ENCODE measurements around the gene HOXB8.

HOXB8 gene

DNA sequence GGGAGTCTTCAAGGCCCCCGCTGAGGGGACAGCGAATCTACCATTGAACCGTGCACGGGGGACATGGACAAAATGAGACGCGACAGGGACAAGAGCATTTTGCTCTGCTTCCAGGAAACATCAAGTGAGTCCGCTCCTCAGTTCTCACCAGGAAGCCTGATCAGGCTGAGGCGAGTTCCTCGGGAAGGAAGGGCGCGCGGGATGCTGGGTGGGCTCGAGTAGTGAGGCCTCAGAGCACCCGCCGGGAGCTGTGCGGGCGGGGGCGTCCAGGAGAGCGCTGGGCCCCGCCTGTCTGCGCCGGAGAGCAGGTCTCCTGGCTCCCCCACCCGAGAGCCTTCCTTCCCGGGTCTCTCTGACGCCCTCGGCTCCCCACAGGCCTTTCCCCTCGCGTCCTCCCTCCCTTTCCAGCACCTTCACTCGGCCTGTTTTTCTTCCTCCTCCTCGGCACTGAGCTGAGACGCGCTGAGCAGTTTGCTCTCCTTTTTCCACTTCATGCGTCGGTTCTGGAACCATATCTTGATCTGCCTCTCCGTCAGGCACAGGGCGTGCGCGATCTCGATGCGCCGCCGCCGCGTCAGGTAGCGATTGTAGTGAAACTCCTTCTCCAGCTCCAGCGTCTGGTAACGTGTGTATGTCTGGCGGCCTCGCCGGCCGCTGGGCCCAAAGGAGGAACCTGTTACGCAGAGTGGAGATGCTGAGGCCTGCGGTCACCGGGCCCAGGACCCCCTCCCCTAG lies 18.9 kb downstream of the HOXB8 start:
- no peak for DNase-seq (ENCODE audit: low spot score)

DNA sequence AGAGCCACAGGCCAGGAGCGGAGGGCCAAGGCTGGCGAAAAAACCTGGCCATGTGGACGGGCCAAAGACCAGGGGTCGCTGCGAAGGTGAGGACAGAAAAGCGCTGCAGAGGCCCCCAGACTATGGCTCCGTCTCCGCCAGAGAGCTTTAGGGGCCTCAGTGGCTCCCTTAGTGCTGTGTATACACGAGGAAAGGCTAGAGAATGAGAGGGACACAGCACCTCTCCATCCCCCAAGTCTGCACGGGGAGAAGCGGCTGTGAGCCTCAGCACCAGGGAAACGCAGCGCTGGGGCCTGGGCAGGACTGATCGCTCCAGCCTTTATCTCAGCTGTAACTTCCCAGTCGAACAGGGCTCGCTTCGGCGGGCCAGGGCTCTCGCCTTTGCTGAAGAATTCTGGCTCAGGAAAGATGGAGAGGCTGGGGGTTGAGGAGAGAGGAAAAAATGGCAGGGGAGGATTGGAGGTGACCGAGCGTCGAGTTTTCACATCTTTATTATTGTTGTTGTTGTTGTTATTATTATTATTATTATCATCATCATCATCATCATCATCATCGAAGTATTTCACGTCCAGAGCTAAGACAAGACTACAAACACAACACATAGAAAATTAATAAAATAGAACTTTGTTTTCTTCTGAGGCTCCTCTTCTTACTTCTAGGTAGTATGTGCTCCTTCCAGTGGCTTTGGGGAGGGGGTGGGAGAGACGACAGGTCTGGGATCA lies 19.7 kb downstream of the HOXB8 start:
- DNase-seq (ENCODE audit: low spot score): no peak

DNA sequence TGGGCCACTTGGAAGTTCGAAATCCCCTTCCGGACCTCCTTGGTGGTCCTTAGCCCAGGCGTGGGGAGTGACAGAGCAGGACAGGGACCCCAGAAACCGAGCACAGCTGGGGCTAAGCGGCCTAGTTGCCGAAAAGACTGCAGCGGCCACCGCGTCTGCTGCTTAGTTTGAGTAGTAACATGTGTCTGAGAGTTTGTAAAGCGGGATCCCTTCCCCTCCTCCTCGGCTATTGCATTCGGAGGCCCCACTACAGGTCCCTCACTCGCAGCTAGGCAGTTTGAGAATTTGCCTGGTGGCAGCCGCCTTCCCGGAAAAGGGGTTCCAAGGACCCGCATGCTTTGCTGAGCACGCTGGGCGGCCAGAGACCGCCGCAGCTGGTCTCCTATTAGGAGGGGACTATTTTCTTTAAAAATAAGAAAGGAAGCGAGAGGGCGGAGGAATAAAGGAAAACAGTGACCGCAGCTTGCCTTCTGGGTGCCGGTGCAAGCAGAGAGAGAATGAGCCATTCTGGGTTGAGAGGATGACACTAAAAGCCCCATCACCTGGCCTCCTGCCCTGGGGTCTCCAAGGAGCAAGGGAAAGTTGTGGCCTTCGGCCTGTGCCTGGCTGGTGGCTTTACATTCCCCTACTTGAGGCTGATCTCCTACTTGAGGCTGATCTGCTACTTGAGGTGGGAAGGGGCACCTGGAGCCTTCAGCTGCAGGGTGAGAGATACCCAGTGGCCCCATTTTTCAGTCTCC lies 20.4 kb downstream of the HOXB8 start:
- no peak for DNase-seq (ENCODE audit: low spot score)

DNA sequence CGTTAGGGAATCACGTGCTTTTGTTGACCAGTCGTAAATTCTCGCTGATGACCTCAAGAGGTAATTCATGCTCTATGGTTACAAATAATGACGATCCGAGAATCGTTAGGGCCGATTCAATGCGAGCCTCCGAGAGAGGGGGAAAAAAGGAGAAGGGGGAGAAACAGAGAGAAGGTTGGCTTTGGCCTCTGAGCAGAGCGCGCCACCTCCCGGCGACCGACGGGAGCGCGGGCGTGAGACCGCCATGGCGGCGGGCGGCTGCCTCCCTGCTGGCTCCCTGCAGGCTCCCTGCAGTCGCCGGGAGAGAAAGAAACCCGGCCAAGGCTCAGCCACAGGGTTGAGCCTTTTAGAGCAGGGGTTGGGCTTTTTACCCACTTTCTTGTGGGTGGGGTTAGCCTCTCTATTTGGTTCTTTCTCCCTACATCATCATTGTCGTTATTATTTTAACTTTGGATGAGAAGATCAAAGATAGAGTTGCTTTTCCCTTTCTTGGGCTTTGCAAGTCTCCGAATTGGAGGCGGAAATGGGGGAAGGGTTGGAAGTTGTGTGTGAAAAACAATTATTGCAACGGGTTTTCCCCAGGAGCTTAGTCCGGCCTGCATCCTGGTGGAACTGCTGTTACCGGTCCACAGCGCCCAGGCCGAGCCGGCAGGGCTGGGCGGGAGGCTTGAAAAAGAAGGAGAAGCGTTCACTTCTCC lies 21.1 kb downstream of the HOXB8 start:
- peak; percentile 96 for DNase-seq (ENCODE audit: low spot score)

DNA sequence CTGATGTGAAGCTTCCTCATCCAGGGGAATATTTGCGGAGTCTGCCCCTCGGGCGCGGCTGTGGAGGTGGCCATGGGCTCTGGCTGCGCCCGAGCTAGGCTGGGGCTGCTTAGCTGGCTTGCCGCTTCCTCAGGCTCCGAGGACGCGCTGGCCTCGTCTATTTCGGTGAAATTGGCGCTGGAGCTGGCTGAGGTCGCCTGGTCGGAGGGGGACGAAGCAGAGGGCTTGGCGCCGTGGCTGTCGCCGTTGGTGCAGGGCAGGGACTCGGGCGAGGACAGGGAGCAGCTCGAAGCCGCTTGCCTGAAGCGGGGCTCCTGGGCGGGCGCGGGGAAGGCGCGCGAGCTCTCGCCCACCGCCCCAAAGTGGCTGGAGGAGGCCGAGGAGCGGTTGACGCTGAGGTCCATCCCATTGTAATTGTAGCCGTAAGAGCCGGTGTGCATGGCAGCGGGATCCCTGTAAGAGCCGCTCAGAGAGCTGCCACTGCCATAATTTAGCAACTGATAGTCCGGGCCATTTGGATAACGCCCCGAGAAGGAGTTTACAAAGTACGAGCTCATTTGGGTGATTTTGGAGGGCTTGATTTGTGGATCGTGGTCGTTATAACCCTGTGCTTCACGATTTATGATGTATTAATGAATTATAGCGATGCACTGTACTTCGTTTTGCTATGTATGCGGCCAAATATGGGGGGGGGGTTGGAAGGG lies 21.8 kb downstream of the HOXB8 start, which contains the start of gene HOXB5:
Gene HOXB5 (minus strand): TSS at position 654 of the 704 bp plus-strand sequence. CDS start 97 bp downstream, at position 557.
- DNase-seq (ENCODE audit: low spot score): no peak

DNA sequence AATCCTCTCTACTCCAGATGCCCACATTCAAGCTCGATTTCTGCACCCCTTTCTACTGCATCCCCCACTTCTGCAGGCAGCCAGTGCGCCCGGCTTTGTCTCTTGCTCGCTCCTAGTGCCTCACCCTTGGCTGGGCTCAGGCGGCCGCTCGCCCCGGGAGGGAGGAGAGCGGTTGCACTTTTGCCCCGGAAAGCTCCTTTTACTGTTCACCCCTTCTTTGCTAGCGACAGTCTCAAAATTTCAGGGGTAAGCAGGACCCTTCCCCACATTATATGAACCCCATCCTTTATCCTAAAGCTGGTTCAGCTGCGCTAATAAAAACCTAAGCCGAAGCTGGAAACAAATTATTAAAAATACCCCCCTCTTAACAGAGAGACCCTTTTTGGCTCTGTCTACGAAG lies 22.5 kb downstream of the HOXB8 start:
- DNase-seq (ENCODE audit: low spot score): no peak

DNA sequence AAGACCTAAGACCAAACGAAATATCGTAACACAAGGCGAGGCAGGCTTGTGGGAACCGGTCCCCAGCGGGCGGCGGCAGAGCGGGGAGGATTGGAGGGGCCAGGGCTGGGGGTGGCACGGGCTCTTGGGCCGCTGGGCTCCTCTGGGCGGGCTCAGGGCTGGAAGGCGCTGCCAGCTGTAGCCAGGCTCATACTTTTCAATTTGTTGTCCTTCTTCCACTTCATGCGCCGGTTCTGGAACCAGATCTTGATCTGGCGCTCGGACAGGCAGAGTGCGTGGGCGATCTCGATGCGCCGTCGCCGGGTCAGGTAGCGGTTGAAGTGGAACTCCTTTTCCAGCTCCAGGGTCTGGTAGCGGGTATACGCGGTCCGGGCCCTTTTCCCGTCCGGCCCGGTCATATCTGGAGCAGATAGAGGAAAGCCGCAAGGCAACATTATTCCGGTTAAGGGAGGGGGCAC lies 23.0 kb downstream of the HOXB8 start:
- DNase-seq (ENCODE audit: low spot score): no peak

DNA sequence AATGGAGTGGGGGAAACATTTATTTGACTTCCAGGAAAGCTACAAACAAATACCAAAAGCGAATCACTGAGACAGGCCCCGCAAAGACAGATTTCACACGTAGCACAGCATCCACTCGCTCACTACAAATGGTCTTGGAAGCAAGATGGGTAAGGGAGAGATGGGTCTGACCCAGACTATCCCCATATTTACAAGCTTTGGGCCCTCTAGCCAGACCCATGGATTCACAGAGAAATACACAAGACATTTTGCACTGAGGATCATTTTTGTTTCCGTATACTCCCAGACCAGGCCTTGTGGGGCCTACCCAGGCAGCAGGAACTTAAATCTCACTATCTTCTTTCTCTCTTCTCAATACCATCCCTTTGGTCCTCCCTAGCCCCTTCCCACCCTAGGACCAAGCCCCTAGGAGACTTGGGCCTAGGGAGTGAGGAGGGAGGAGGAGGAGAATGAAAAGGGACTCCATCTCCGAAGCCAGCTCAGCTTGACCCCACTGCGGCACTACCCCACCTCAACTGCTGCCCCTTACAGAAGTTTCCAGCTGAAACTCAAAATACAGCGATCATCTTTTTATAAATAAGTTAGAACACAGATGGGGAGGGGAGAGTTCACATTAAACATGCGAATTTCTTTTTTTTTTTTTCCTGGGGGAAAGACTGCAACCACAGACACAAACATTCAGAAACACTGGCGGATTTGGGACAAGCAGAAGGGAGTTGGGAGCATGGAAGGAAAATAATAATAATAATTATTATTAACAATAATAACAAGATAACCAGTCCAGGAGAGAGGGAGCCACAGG lies 23.6 kb downstream of the HOXB8 start:
- no peak for DNase-seq (ENCODE audit: low spot score)

DNA sequence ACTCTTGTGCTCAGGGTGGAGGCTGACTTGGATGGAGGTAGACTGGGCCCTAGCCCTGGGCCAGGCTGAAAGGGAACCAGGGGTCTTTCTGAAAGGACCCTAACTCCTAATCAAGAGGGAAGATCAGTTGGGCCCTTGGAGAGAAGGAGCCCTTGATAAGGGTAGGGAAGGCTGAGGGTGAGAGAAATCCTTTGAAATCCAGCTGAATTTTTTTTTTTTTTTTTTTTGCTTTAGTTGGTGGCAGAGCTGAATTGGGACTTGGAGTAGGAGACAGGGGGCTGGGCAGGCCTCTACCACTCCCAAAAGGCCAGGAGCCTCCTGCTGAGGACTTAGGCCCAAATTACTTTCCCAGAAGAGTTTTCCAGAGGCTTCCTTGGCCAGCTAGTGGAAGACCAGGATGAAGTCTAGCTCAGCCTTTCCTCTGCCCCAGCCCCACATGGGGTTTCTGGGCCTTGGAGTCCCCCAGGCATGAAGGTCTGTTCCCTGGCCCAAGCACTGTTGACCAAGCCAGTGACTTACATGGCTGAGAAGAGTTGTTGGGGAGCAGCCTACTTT lies 24.4 kb downstream of the HOXB8 start:
- no peak for DNase-seq (ENCODE audit: low spot score)

DNA sequence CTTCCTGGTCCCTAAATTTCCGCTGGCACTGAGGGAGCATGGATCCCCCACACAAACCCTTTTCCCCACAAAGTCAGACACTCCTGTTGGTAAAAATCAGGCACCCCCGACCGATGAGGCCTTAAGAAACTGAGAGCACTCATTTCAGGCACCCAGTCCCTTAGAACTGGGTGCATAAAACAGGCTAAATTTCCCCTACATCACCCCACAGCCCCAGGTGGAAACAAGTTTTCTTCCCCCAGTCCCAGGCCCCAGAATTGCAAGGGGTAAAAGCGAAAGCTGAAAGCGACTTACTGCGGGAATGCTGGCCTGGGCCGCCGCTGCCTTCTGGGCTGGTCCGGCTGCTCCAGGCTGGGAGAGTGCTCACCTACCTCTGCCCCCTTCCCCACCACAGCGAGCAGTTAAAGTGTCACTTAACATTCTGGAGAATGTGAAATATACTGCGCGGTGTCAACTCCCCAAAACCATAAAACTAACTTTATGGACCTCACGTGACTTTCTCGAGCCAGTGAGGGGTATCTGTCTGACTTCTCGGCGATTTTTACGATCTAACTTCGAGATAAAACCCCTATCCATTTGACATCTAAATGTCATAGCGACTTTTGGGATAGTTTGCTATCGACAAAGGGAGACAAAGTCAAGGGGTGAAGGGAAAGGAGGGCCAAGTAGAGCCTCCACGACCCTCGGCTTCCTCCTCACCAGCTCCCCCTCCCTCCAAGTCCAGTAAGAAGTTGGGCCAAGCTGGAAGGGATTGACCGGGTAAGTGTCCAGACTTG lies 25.1 kb downstream of the HOXB8 start, which contains the start of gene HOXB3:
Gene HOXB3 (minus strand): TSS at position 411 of the 776 bp plus-strand sequence. CDS start 37,767 bp downstream, outside the sequence.
- no peak for DNase-seq (ENCODE audit: low spot score)

DNA sequence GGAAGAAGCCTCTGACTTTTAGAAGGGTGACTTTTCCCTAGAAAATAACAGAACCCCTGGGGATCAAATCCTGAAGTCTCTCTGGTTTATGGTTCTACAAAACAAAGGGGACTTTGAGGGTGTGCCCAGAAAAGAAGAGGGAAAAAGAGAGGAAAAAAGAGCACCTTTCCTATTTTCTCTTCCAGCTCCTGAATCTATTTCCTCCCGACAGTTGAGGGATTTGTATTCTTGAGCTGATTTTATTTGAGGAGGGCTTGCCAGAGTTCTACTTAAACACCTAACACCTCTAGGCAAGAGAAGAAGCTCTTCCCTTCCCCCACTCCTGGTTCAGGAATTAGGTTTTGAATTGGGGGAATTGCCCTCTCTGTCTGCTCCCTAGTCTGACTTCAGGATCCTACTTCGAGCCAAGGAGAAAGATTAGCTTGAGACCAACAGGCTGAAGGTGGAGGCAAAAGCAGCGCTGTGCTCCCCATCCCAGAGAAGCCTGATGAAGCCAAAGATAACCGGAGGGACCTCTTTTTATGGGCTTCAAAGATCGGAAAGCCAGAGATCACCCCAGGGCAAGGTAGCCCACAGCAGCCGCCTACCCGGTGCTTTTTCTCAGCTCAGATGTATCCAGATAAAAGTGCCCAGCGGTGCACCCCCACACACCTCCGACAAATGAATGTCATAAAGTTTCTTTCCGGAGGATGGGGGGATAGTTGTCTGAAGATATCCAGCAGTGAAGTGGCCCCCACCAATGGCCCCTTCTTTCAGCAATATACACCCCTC lies 25.8 kb downstream of the HOXB8 start:
- no peak for DNase-seq (ENCODE audit: low spot score)

DNA sequence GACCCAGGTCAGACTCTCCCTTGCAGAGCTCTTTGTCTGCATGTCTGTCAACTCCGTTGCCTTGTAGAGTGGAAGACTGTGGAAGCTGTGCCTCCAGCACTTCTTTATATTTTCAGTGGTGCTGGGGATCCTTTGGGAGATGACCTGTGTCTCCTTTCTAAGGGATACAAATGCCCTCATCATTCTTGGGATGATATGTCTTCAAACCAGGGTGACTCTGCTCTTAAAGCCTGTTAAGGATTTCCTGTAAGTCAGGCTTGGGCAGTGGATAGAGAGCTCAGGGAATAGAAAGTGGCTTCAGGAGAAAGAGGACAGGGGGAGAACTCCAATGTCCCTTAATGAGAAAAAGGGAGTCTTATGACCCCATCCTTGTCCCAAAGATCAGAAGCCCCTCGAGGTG lies 26.6 kb downstream of the HOXB8 start:
- DNase-seq (ENCODE audit: low spot score): no peak

DNA sequence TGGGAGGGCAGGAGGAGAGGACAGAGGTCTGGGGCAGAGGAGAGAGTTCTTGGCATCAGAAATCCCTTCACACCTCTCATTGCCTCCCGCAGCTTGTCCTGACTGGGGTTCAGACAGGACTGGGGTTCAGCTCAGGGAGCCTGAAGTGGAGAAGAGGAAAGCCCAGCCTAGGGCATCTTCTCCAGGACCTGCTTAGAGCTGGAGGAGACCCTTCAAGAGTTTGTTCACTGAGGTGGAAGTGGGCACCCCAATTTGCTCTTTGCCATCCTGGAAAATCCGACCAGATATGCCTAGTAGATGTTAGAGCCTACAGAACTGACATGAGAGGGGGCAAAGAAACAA lies 27.0 kb downstream of the HOXB8 start:
- no peak for DNase-seq (ENCODE audit: low spot score)

DNA sequence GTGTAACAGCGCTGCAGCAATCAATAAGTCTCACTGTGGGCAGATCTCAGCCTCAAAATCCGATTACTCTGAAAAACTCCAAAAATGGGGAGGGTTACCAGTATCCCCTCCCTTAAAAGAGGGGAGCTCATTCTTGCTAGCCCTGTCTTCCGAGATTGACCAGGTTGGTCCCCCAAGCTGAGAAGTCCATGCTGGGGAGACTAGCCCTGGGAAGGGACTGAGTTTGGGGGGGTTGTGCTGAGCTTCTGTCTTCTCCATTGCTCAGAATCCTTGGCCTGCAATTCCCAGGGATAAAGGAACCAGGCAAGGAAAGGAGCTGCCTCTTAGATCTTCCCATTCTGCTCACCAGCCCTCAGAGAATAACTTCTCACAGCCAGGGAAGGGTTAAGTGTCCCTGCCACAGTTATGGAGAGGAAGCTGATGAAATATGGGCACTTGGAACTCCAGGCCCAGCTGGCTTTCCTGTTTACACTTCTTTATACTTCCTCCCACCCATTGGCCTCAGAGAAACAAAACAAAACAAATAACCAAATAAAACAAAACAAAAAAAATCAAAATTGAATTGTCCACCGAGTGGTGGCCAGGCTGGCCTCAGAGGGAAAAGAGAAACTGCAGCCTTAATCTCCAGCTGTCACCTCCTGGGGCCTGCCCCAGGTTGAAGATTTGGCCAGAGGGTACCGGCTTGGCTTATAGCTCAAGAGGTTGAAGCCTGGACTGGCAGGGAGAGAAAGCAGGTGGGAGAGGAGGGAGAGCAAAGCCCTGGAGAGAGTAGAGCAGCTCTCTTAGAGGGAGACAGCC lies 27.6 kb downstream of the HOXB8 start:
- DNase-seq (ENCODE audit: low spot score): no peak

DNA sequence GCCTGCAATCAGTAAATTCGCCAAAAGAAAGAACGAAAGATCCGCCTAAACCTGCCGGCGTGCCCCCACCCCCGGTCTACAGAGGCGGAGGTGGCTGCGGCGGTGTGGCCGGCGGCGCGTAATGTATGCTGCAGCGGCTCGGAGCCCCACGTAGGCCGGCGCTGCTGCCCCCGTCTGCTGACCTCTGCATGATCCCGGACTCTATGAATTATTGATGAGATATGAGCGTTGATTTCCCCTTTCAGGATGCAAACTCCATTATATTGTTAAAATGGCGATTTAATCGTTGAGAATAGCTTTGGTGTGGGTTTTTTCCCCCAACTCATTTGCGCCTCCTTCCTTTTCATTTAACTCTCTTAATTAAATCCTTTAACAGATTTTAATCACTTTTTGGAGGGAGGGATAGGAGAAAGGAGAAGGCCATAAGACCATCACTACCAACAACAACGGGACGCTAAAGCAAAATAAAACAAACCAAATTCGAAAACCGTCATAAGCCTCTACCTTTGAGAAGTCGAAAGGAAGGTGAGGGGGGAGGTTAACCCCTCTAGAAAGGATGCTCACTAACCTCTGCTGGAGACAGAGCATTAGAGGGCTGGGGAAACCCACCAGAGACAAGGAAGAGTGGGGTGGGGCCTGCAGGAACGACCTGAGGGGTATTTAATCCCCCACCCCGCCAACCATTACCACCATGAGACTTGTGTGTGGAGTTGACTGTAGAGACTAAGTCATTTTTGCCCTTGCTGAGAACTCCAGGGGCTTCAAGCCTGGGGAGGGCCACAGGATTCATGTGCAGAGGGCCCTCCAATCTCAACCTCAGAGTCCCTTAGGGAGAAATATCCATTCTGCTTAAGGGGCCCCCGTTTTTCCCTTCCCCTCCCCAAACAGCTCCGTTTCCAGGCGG lies 28.5 kb downstream of the HOXB8 start:
- DNase-seq (ENCODE audit: low spot score): no peak

DNA sequence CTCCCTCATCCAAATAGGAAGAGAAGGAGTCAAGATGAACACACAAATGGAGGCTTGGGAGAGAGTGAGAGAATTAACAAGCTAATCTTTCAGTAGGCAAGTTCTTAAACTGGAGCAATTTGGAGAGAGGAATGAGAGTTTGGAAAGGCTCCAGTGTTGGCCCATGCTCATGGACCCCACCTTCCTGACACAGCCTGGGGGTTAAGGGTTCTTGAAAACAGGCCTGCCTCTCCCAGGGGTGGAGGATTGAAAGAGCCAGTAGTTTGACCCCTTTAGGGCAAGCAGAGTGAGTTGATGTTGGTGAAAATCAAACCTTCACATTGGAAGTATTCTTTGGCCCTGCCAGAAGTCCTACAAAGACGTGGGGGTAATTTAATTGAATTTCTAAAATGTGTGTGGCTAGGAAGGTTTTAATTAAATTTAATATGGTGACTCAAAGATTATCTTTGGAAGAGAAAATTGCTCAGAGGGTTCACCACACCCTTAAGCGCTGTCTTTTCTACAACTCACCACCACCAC lies 30.8 kb downstream of the HOXB8 start:
- no peak for DNase-seq (ENCODE audit: low spot score)

Measured in HuH-7.5 (cell line).